ENCODE results near the gene TAF11L5. TPM values are rescaled to one million over a fixed set of nuclear protein-coding genes. Genes with fewer than 3 reads are reported as not detected.

The TAF11L5 gene
- total RNA-seq, 1 experiment from 2014 or later: not detected

Other genes with a start within 250 kb of the TAF11L5 start
- gene TAF11L2, start 27.0 kb upstream of the TAF11L5 start, total RNA-seq (2014; rRNA removed; shearing (Covaris generic)): not detected in 2 replicates
- not detected in 2 replicates for gene TAF11L3, start 6.9 kb upstream of the TAF11L5 start, total RNA-seq (2014; rRNA removed; shearing (Covaris generic))
- gene TAF11L4, start 3.4 kb upstream of the TAF11L5 start, total RNA-seq (2014; rRNA removed; shearing (Covaris generic)): not detected in 2 replicates
- not detected in 2 replicates for gene TAF11L6, start 3.4 kb downstream of the TAF11L5 start, total RNA-seq (2014; rRNA removed; shearing (Covaris generic))
- gene TAF11L7, start 60.5 kb downstream of the TAF11L5 start, total RNA-seq (2014; rRNA removed; shearing (Covaris generic)): not detected in 2 replicates
- gene TAF11L8, start 65.7 kb downstream of the TAF11L5 start, total RNA-seq (2014; rRNA removed; shearing (Covaris generic)): not detected in 2 replicates
- gene TAF11L9, start 69.2 kb downstream of the TAF11L5 start, total RNA-seq (2014; rRNA removed; shearing (Covaris generic)): not detected in 2 replicates
- gene TAF11L10, start 72.6 kb downstream of the TAF11L5 start, total RNA-seq (2014; rRNA removed; shearing (Covaris generic)): not detected in 2 replicates
- 0.31 TPM in 1 of 2 replicates, not detected in the other for gene TAF11L11, start 78.9 kb downstream of the TAF11L5 start, total RNA-seq (2014; rRNA removed; shearing (Covaris generic))
- 0.10 and 0.31 TPM in 2 replicates for gene TAF11L12, start 85.2 kb downstream of the TAF11L5 start, total RNA-seq (2014; rRNA removed; shearing (Covaris generic))
- not detected in 2 replicates for gene TAF11L13, start 106.9 kb downstream of the TAF11L5 start, total RNA-seq (2014; rRNA removed; shearing (Covaris generic))
- gene TAF11L14, start 109.2 kb downstream of the TAF11L5 start, total RNA-seq (2014; rRNA removed; shearing (Covaris generic)): not detected in 2 replicates

All from G401 (cell line).